ENCODE data around the gene TLCD5.

Gene TLCD5

DNA sequence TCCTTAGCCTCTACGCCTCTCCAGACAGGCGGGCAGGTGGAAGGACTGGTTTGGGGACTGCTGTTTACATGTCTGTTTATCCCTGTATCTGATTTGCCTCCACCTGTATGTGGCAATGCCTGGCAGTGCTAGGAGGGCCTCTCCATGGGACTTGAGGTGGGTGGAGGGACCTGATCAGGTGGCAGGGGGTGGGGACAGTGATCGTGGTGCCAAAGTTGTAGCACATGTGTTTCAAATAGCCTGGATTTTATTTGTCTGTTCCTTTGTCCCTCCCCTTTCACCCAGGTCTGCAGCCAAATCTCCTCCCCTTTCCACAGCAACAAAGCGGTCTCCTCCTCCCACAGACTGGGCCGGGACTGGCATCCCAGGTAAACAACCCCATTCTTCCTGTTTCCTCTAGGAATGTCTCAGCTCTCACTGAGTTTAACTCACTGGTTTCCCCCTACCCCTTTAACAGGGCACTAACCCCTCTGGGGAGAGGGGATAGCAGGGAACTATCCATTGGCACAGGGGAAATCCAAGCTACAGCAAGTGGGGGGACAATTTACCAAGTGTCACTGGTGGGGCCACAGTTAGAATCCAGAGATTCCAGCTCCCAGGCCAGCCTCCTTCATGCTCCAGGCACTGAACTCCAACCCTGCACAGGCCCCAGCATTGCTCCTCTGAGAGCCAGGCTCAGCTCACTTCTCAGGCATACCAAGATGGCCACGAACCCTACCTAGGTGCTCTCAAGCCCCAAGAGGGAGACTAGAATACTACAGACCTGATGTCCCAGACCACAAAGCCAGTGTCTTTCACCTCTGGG is 22.9 kb upstream of the TLCD5 start:
- Mint-ChIP-seq H3K36me3 (no peaks in the 10 kb centered on the region), H3K9me3 (ENCODE audit: low read depth) (no peaks in the 10 kb centered on the region), H3K4me1 (ENCODE audit: low read depth) (no peaks in the 10 kb centered on the region), H3K27ac (no peak overlapping the region), H3K4me3 (no peak overlapping the region), H3K27me3 (peaks cover 6% of the 10 kb centered on the region)

DNA sequence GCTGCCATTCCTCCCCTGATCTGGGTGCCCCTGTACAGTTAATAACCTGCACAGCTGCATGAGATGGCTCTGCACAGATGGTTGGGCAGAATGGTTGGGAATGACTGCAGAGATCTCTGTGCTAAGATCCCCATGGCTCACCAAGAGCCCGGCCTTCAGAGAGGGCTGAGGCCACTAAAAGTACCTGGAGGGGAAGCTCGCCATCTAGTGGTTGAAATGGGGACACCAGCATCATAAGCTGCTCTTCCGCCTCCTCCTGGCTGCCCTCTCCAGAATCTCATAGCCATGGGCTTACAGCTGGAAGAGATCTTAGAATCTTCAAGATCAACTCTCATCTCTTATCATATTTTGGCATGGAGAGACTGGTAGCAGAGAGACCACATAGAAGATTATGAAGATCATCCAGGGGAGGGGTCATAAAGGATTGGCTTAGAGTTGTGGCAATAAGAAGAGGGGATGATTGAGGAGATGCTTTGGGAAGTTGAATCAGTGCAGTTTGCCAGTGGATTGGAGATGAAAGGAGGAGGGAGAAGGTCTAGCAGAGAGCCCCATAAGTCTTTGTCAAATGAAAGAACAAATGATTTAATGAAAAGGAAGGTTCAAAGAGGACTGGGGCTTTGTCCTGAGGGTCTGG is 22.0 kb upstream of the TLCD5 start:
- no peak overlapping the region for H3K27ac Mint-ChIP-seq
- no peak overlapping the region for H3K4me3 Mint-ChIP-seq
- peaks cover 3% of the 10 kb centered on the region for H3K27me3 Mint-ChIP-seq
- no peaks in the 10 kb centered on the region for H3K9me3 Mint-ChIP-seq (ENCODE audit: low read depth)
- H3K4me1 Mint-ChIP-seq (ENCODE audit: low read depth) = no peaks in the 10 kb centered on the region
- no peaks in the 10 kb centered on the region for H3K36me3 Mint-ChIP-seq

DNA sequence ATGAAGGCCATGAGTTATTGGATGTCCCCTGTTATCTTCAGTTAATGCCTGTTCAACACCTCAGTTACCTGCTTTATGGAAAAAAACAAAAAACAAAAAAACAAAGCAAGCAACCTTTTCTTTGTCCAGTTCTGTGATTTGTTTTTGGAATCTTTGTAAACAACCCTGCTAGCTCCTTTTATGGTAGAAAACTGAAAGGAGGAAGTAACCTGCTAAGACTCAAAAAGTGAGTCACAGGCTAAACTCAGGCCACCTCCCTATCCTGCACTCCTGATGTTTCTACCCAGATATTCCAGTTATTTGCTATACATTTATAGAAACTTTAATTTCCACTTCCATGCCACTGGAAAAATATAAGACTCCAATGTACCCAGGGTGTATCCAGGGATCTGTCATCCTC is 20.6 kb upstream of the TLCD5 start:
- Mint-ChIP-seq H3K27ac (no peak overlapping the region), H3K4me3 (no peak overlapping the region), H3K4me1 (ENCODE audit: low read depth) (no peaks in the 10 kb centered on the region), H3K36me3 (no peaks in the 10 kb centered on the region), H3K27me3 (no peaks in the 10 kb centered on the region), H3K9me3 (ENCODE audit: low read depth) (no peaks in the 10 kb centered on the region)

DNA sequence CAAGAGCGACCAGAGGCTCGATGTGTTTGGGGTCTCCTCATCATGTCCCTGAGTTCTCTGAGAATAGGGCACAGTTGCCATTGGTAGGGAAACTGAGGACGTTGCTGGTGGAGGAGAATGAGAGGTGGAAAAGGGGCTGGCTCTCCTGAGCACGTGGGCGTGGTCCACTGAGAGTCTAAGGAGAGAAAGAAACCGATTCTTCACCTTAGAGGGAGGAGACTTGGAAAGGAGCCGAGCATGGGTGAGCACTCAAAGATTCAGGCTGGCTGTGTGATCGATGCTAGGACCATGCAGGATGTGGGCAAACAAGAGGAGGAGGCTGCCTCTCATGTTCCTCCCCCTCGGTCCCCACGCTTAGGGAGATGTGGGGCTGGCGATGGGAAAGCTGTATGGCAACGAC is 19.8 kb upstream of the TLCD5 start:
- H3K4me3 Mint-ChIP-seq = no peak overlapping the region
- no peaks in the 10 kb centered on the region for H3K4me1 Mint-ChIP-seq (ENCODE audit: low read depth)
- H3K9me3 Mint-ChIP-seq (ENCODE audit: low read depth) = no peaks in the 10 kb centered on the region
- H3K36me3 Mint-ChIP-seq = no peaks in the 10 kb centered on the region
- no peak overlapping the region for H3K27ac Mint-ChIP-seq
- H3K27me3 Mint-ChIP-seq = no peaks in the 10 kb centered on the region

DNA sequence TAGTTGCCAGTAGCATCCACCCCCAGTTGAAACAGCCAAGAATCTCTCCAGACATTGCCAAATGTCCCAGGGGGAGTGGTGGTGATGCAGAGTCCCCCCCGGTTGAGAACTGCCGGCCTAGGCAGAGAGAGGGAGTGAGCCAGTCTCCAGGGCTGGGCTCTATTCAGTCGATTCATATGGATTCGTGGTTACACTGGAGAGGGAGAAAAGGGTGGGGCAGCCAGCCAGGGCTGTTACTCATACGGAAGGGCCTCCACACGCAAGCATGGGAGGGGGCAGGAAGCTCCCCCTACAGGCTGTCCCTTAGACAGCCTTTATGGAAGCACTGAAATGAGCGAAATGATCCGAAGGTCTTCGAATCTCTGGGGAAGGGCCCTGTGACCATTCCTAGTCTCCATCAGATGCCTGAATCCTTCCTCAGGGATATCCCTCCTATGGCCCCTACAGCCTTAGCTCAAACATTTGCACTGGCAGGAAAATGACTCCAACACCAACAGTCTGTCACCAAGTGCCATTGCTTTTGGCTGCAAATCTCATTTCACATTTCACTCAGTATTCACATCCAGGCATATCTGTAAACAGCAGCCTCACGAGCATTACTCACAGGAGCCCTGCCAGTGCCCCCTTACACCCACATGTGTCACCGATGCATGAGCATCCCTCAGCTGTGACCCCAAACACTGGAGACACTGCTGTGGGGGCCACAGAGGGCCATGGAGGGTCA is 18.4 kb upstream of the TLCD5 start:
- Mint-ChIP-seq H3K4me3 (no peak overlapping the region), H3K27ac (no peak overlapping the region), H3K36me3 (no peaks in the 10 kb centered on the region), H3K9me3 (ENCODE audit: low read depth) (no peaks in the 10 kb centered on the region), H3K4me1 (ENCODE audit: low read depth) (no peaks in the 10 kb centered on the region), H3K27me3 (no peaks in the 10 kb centered on the region)

DNA sequence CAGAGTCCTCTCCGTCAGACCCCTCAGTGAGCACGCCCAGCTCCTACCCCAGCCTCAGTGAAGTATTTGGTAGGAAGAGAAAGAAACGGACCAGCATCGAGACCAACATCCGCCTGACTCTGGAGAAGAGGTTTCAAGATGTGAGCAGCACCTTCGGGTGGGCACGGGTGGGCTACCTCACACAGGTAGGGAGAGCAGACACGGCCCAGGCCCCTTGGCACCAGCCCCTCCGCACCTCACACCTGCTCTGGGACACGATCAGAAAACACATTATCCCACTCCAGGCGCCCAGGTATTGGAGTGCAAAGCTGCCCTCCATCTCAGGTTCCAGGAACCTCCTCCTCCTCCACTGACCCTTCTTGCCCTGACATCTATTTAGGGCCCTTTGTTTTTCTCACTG is 17.6 kb upstream of the TLCD5 start:
- Mint-ChIP-seq H3K4me1 (ENCODE audit: low read depth) (no peaks in the 10 kb centered on the region), H3K4me3 (no peak overlapping the region), H3K36me3 (no peaks in the 10 kb centered on the region), H3K27me3 (no peaks in the 10 kb centered on the region), H3K9me3 (ENCODE audit: low read depth) (no peaks in the 10 kb centered on the region), H3K27ac (no peak overlapping the region)

DNA sequence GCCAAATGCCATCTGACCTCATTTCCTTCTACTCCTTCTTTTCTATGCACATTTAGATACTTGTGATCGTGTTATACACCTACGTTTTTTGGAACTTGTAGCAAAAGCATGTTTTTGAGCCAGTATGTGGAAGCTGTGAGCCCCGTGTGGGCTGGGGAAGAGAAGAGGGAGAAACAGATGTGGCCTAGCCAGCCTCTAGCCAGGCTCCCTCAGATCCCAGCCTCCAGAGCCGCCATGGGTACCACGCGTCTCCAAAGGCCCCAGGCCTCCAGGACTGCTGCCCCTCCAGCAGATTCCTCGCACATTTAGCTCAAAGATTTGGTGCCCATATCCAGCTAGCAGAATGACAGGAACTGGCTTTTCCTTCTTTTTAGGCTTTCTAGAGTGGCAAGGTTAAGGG is 17.0 kb upstream of the TLCD5 start:
- H3K27ac Mint-ChIP-seq = no peak overlapping the region
- H3K4me3 Mint-ChIP-seq = no peak overlapping the region
- H3K36me3 Mint-ChIP-seq = no peaks in the 10 kb centered on the region
- H3K27me3 Mint-ChIP-seq = no peaks in the 10 kb centered on the region
- no peaks in the 10 kb centered on the region for H3K4me1 Mint-ChIP-seq (ENCODE audit: low read depth)
- no peaks in the 10 kb centered on the region for H3K9me3 Mint-ChIP-seq (ENCODE audit: low read depth)

DNA sequence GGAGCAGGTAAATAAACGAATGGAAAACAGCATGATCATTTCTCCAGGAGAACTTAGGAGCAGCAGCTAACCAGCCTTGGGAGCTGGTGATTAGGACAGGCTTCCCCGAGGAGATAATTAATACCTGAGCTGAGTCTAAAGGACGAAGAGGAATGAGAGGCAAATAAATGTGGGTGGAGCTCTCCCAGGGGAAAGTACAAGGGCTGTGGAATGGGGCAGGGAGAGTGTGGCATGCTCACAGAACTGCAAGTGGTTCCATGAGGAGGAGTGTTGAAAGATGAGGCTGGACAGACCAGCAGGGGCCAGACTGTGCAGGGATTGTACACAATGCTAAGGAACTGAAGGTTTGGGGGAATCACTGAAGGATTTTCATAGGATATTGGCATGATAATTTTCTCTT is 14.2 kb upstream of the TLCD5 start:
- no peaks in the 10 kb centered on the region for H3K9me3 Mint-ChIP-seq (ENCODE audit: low read depth)
- no peaks in the 10 kb centered on the region for H3K27me3 Mint-ChIP-seq
- no peak overlapping the region for H3K27ac Mint-ChIP-seq
- no peaks in the 10 kb centered on the region for H3K4me1 Mint-ChIP-seq (ENCODE audit: low read depth)
- H3K4me3 Mint-ChIP-seq = no peak overlapping the region
- H3K36me3 Mint-ChIP-seq = no peaks in the 10 kb centered on the region

DNA sequence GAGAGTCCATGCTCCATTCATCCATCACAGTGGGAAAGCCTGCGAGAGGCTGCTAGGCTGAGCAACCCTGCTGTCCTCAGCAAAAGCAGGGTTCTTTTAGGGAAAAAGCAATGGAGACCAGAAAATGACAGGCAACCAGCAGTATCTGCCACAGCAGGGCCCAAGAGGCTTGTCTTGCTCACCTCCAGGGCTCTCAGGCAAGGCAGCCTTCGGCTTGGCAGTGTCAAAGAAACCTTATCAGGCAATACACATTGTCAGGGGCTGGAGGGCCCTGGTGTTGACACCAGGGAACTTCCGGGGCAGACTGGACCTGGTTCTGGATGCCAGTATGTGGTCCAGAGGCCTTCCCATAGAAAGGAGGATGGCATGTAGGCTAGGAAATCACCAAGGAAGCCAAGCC is 10.2 kb upstream of the TLCD5 start:
- Mint-ChIP-seq H3K27me3 (peaks cover 7% of the 10 kb centered on the region), H3K9me3 (ENCODE audit: low read depth) (no peaks in the 10 kb centered on the region), H3K4me3 (no peak overlapping the region), H3K36me3 (no peaks in the 10 kb centered on the region), H3K27ac (no peak overlapping the region), H3K4me1 (ENCODE audit: low read depth) (no peaks in the 10 kb centered on the region)

DNA sequence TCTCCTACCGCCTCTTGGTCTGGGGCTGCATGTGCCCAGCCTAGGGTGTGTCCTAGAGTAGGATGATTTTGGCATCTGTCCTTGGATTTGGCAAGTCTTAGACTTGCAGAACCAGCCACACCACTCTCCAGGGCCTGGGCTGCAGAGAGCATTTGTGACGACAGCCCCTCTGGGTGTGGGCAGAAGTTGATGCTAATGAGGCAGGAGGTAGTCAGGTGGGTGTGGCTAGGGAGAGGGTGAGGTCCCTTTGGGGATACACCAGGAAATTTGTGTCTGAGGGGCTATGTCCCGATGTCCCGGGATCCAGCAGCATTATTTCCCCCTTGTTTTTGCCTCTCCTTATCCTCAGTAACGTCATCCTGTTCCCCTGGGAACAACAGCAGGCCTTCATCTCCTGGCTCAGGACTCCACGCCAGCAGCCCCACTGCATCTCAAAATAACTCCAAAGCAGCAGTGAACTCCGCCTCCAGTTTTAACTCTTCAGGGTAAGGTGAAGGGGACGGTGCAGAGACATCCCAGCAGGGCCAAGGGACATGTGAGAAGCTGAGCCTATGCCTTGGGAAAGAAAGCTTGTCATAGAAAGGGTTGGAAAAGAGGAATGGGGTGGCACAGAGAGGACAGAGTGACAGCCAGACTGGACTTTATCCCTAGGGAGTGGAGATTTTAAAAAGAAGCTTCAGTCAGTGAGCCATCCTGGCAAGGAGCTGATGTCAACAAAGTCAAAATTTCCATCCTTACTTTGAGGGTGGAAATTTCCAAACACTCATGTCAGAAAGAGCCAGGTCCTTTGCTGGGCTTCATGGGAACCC is 8.0 kb upstream of the TLCD5 start:
- no peaks in the 10 kb centered on the region for H3K4me1 Mint-ChIP-seq (ENCODE audit: low read depth)
- H3K27ac Mint-ChIP-seq = no peak overlapping the region
- H3K27me3 Mint-ChIP-seq = peaks cover 12% of the 10 kb centered on the region
- H3K36me3 Mint-ChIP-seq = no peaks in the 10 kb centered on the region
- no peak overlapping the region for H3K4me3 Mint-ChIP-seq
- H3K9me3 Mint-ChIP-seq (ENCODE audit: low read depth) = no peaks in the 10 kb centered on the region

DNA sequence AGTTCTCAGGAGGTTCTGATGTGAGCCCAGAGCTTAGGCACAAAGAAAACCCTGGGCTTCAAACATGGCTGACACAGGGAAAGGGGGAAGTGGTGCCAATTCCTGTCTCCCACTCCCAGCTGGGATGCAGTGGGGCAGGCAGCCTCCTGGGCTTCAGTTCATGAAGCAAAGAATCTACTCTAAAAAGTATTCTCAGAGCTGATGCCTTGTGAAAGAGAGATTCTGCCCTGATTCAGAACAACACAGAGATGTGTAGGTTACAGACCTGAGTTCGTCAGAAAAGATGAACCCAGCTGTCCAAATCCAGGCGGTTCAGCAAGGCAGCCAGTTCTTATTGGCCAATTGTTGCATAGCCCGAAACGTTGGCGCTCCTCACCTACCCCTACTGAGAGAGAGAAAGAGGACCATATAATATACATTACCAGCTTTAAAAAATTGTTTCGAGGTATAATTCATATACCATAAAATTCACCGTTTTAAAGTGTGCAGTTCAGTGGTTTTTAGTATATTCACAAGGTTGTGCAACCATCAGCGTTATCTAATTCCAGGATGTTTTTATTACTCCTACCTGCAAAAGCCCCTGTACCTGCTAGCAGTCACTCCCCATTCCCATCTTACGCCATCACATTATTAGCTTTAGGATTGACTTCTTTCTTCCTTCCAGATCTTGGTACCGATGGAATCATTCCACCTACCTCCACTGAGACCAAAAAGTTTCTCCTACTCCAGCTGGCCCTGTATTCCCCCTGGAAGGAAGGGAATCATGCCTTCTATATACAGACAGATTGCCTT is 7.2 kb upstream of the TLCD5 start:
- H3K27ac Mint-ChIP-seq = no peak overlapping the region
- H3K9me3 Mint-ChIP-seq (ENCODE audit: low read depth) = no peaks in the 10 kb centered on the region
- no peaks in the 10 kb centered on the region for H3K36me3 Mint-ChIP-seq
- H3K27me3 Mint-ChIP-seq = peaks cover 17% of the 10 kb centered on the region
- H3K4me3 Mint-ChIP-seq = no peak overlapping the region
- H3K4me1 Mint-ChIP-seq (ENCODE audit: low read depth) = no peaks in the 10 kb centered on the region

DNA sequence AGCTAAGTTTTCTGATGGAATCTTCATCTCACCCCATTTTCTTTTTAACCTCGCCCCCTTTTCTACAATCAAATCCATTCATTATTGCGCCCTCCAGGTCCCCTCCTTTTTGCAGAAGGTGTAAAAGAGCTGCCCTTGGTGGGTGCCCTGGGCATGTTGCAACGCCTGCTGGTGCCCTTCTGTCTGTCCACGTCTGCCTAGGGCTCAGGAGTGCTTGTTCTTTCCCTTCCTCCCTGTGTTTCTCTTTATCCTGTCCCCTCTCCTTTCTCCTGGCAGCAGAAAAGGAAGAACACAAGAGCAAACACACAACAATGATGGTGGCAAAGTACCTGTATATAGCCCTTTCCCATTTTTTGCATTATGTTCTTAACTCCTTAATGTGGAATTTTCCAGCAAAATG is 6.2 kb upstream of the TLCD5 start:
- no peaks in the 10 kb centered on the region for H3K36me3 Mint-ChIP-seq
- H3K4me3 Mint-ChIP-seq = no peak overlapping the region
- H3K27me3 Mint-ChIP-seq = peaks cover 23% of the 10 kb centered on the region
- H3K4me1 Mint-ChIP-seq (ENCODE audit: low read depth) = no peaks in the 10 kb centered on the region
- no peak overlapping the region for H3K27ac Mint-ChIP-seq
- no peaks in the 10 kb centered on the region for H3K9me3 Mint-ChIP-seq (ENCODE audit: low read depth)

DNA sequence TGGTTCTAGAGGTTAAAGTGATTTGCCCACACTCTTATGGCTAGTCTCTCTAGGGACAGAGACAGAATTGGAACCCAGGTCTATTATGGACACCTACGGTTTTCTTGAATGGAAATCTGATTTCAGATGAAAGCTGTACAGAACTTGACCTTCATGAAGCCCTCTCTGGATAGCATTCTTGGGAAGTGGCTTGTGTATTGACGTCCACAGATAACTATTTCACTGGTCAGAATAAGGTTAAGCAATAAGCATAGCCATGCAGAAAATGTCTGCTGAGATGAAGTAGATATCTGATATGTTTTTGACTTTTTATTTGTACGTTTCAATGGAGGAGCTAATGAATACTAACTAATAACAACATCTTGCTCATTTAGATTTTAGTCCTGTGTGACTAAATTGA is 1.1 kb downstream of the TLCD5 start:
- no peak overlapping the region for H3K27ac Mint-ChIP-seq
- H3K4me3 Mint-ChIP-seq = peak overlapping the region; percentile 62
- H3K9me3 Mint-ChIP-seq (ENCODE audit: low read depth) = no peaks in the 10 kb centered on the region
- peaks cover 20% of the 10 kb centered on the region for H3K4me1 Mint-ChIP-seq (ENCODE audit: low read depth)
- H3K27me3 Mint-ChIP-seq = peaks cover 55% of the 10 kb centered on the region
- no peaks in the 10 kb centered on the region for H3K36me3 Mint-ChIP-seq

DNA sequence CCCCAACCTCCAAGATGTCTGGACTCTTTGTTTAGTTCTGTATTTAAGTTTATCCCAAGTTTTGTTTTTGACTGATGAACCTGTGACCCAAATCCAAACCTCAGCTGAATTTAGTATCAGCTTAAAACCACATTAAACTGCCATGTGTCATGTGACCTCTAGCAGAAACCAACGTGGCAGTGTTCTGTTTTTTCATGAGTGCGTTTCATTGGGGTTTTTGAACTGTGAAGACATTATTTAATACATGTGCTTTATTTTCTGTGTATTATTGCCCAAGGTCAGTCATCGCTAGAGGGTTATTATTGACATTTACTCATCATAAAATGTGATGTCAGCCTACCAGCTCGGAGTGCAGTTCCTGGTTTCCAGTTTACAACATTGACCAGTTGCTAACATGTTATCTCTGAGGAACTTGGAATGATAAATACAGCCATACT is 1.8 kb downstream of the TLCD5 start:
- Mint-ChIP-seq H3K27me3 (peaks cover 56% of the 10 kb centered on the region), H3K36me3 (no peaks in the 10 kb centered on the region), H3K4me1 (ENCODE audit: low read depth) (peaks cover 20% of the 10 kb centered on the region), H3K9me3 (ENCODE audit: low read depth) (no peaks in the 10 kb centered on the region), H3K4me3 (peak overlapping the region; percentile 18), H3K27ac (no peak overlapping the region)
